Measurements from ENCODE around the gene PCDH17. TPM values are rescaled to one million over a fixed set of nuclear protein-coding genes. Genes with fewer than 3 reads are reported as not detected.

PCDH17 gene
- total RNA-seq, 1 donor from 2014 or later: under 0.01 TPM

DNA sequence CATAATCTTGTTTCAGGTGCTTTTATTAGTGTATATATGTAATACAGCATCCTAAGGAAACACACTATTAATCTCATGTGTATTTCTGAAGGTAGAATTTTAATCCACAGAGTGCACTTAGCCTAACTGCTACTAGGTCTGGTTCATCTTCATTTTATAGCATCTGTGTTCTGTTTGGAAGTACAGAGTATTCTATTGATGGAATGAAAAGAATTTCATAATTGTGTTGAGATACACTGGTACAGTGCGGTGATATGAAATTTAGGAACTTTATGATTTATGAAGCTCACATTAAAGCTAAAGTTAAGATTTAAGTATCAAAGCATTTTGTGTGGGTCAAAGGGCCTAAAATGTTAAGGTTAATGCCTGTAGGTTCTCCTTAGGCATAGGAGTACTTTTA, 6.0 kb downstream of the PCDH17 start:
- no peak overlapping the region for H3K4me3 ChIP-seq (ENCODE audit: low read depth, low read length)
- no peak for TF ChIP-seq CTCF (IDR thresholded peaks at IDR 0.05; ENCODE audit: insufficient read depth, low read length, severe bottlenecking)
- H3K27me3 ChIP-seq (ENCODE audit: control insufficient read depth, insufficient read depth, low read length): peaks cover 26% of the 10 kb centered on the region
- no peak for FAIRE-seq
- H3K36me3 ChIP-seq (ENCODE audit: control insufficient read depth, insufficient read depth, low read length): no peaks in the 10 kb centered on the region
- no peak for DNase-seq (ENCODE audit: low read depth)

DNA sequence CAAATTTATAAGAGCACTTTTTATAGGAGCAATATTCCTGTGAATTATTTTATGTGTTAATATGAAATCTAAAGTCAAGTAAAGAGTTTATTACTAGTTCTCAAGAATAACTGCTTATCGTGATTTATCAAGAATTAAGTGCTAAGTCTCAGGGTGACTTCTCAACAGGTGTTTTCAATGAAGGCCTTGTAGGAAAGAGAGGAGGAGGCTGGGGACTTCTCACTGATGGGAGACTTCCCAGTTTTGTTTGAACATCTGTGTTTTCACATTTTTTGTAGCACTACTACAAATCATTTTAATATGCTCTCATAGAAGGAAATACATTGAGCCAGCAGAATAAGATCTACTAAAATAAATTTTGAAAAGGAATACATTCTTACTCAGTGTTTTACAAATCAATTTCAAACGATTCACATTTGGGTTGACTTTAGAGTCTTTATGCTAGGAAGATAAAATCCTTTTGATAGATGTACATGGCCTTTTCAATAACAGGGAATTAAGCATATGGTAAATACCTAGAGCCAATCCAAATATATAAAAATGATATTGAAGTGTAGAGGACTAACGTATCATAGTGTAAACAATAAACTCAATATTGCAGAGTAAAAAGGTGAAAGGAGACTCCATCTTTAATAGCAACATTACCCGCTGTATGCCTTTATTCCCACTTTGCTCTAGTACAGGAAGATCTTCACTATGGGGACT, 6.8 kb downstream of the PCDH17 start:
- no peak for TF ChIP-seq CTCF (IDR thresholded peaks at IDR 0.05; ENCODE audit: insufficient read depth, low read length, severe bottlenecking)
- no peak for DNase-seq (ENCODE audit: low read depth)
- FAIRE-seq: no peak
- Histone ChIP-seq H3K4me3 (ENCODE audit: low read depth, low read length) (no peak overlapping the region), H3K36me3 (ENCODE audit: control insufficient read depth, insufficient read depth, low read length) (no peaks in the 10 kb centered on the region), H3K27me3 (ENCODE audit: control insufficient read depth, insufficient read depth, low read length) (peaks cover 18% of the 10 kb centered on the region)

- Histone ChIP-seq H3K36me3 (ENCODE audit: control insufficient read depth, insufficient read depth, low read length) (no peaks in the 10 kb centered on the region), H3K27me3 (ENCODE audit: control insufficient read depth, insufficient read depth, low read length) (peaks cover 3% of the 10 kb centered on the region), H3K4me3 (ENCODE audit: low read depth, low read length) (no peak overlapping the region)
- DNase-seq (ENCODE audit: low read depth) (no peak), FAIRE-seq (no peak)
- no peak for TF ChIP-seq CTCF (IDR thresholded peaks at IDR 0.05; ENCODE audit: insufficient read depth, low read length, severe bottlenecking)
These were observed 9.1 kb downstream of the PCDH17 start for GRCh38 chr13:57640607-57641006.

- H3K4me3 ChIP-seq (ENCODE audit: low read depth, low read length): no peak overlapping the region
- no peaks in the 10 kb centered on the region for H3K36me3 ChIP-seq (ENCODE audit: control insufficient read depth, insufficient read depth, low read length)
- H3K27me3 ChIP-seq (ENCODE audit: control insufficient read depth, insufficient read depth, low read length): no peaks in the 10 kb centered on the region
- no peak for FAIRE-seq
- TF ChIP-seq CTCF (IDR thresholded peaks at IDR 0.05; ENCODE audit: insufficient read depth, low read length, severe bottlenecking): no peak
- DNase-seq (ENCODE audit: low read depth): no peak
These were observed 9.5 kb downstream of the PCDH17 start for GRCh38 chr13:57641051-57641450.

DNA sequence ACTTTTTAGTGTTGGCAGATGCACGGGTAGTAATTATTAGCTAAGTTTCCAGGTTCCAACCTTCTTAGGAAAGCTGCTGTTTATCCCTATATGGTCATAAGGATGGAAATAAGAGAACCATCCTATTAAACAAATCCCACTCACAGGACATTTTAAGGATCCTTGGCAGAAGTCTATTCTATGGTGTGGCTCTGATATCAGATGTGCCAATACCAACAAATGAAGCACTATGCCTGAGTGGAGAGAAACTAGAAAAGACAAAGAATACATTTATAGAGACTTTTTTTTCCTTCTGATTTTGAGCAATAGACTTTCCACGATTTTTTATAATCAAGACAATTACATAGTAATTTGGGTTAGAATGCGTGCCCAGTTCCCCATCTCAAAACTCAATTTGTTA, 12.6 kb downstream of the PCDH17 start:
- no peak for TF ChIP-seq CTCF (IDR thresholded peaks at IDR 0.05; ENCODE audit: insufficient read depth, low read length, severe bottlenecking)
- FAIRE-seq: no peak
- H3K27me3 ChIP-seq (ENCODE audit: control insufficient read depth, insufficient read depth, low read length): no peaks in the 10 kb centered on the region

More for the DNA sequence above, 12.6 kb downstream of the PCDH17 start:
- DNase-seq (ENCODE audit: low read depth): no peak
- H3K36me3 ChIP-seq (ENCODE audit: control insufficient read depth, insufficient read depth, low read length): no peaks in the 10 kb centered on the region
- H3K4me3 ChIP-seq (ENCODE audit: low read depth, low read length): no peak overlapping the region

Data from bronchial epithelial cell (primary cell).